ENCODE data around the gene AGPAT4. TPM values are rescaled to one million over a fixed set of nuclear protein-coding genes. Genes with fewer than 3 reads are reported as not detected.

The AGPAT4 gene
- polyA plus RNA-seq, 1 donor (not counting 4 experiments of a cell fraction or from before 2014, with no cell fraction given) = 8.4 TPM

DNA sequence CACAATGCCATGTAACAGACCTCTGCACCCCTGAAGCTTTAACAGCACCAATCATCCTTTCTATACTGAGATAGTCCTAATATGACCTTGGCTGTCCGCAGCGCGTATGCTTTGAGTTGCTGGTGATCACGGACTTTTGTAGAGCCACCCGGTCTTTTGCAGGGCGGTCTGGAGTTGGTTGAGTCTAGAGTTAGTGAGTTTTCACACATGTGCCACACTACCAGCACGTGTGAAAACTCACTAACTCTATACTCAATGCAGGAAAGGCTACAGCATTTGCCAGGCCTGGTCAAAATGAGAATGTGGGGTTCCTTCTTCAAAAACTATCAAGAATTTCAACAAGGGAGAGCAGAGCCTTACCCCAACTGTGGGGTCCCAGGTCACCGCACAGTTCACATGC is 14.6 kb downstream of the AGPAT4 start:
- dilution Hi-C loops (cut with MboI; ENCODE audit: extremely low pct_ligation_motif_present, low sequenced_read_pairs) = no loop called here
- DNase-seq (ENCODE audit: low read depth, low spot score) (no peak), FAIRE-seq (no peak)
- Histone ChIP-seq H3K9me3 (ENCODE audit: control insufficient read depth, low read depth, low read length) (no peaks in the 10 kb centered on the region), H4K20me1 (ENCODE audit: control insufficient read depth, extremely low read depth, insufficient read depth, low read length) (no peaks in the 10 kb centered on the region), H3K36me3 (ENCODE audit: control insufficient read depth in 2 of 2, extremely low read depth in 1 of 2, insufficient read depth in 2 of 2, low read length in 2 of 2) (peaks cover 4% of the 10 kb centered on the region in 2 experiments), H3K27me3 (ENCODE audit: control insufficient read depth, extremely low read depth, insufficient read depth, low read length) (no peaks in the 10 kb centered on the region), H3K9me1 (ENCODE audit: control insufficient read depth, extremely low read depth, insufficient read depth, low read length) (peaks cover 2% of the 10 kb centered on the region), H3K4me1 (ENCODE audit: control insufficient read depth, extremely low read depth, insufficient read depth, low read length) (no peaks in the 10 kb centered on the region), H3K79me2 (ENCODE audit: control insufficient read depth, insufficient read depth, low read length) (no peaks in the 10 kb centered on the region), H3K27ac (ENCODE audit: control insufficient read depth, insufficient read depth, low read length) (no peak overlapping the region), H2AFZ (ENCODE audit: control insufficient read depth, low read length) (no peak overlapping the region), H3K4me2 (ENCODE audit: control insufficient read depth, extremely low read depth, insufficient read depth, low read depth, low read length) (no peak overlapping the region), H3K4me3 (ENCODE audit: control insufficient read depth in 2 of 3, extremely low read depth in 1 of 3, insufficient read depth in 2 of 3, low read depth in 1 of 3, low read length in 3 of 3) (no peak overlapping the region), H3K9ac (ENCODE audit: control insufficient read depth, extremely low read depth, insufficient read depth, low read length) (no peak overlapping the region)
- TF ChIP-seq, protein P1, sequence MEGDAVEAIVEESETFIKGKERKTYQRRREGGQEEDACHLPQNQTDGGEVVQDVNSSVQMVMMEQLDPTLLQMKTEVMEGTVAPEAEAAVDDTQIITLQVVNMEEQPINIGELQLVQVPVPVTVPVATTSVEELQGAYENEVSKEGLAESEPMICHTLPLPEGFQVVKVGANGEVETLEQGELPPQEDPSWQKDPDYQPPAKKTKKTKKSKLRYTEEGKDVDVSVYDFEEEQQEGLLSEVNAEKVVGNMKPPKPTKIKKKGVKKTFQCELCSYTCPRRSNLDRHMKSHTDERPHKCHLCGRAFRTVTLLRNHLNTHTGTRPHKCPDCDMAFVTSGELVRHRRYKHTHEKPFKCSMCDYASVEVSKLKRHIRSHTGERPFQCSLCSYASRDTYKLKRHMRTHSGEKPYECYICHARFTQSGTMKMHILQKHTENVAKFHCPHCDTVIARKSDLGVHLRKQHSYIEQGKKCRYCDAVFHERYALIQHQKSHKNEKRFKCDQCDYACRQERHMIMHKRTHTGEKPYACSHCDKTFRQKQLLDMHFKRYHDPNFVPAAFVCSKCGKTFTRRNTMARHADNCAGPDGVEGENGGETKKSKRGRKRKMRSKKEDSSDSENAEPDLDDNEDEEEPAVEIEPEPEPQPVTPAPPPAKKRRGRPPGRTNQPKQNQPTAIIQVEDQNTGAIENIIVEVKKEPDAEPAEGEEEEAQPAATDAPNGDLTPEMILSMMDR (optimal IDR thresholded peaks at IDR 0.05 in 1 of 3, IDR thresholded peaks at IDR 0.05 in 1 of 3, conservative IDR thresholded peaks at IDR 0.05 in 1 of 3; ENCODE audit: extremely low read depth in 1 of 3, insufficient read depth in 2 of 3, low read length in 3 of 3) = no peak
- TF ChIP-seq EZH2 (IDR thresholded peaks at IDR 0.05; ENCODE audit: low read length) = no peak

DNA sequence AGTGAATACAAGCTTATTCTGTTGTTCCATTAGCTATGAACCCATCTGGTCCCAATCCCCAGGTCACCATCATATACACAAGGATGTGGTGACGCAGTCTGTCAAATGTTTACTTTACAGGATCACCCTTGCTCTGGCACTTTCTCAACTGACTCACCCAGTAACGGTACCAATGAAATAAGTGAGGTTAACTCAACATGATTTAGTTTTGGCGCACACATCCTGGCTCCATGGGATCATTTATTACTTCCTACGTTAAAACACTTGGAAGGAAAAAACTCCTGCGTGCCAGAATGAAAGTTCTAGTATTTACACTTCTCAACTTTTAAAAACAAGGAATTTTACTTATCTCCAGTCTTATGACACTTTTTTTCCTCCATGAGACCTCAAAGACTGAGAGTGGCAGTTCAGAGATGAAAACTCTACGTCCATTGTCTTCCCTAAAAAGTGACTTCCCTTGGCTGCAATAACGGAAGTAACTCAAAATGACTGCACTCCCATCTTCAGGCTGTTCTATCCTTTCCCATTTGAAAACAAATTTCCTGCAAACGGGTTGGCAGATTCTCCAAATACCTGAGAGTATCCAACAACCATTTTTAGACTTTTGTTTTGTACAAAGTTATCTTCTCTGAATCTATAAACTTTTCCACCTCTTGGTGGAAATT is 15.9 kb downstream of the AGPAT4 start:
- no peaks in the 10 kb centered on the region for H3K9me3 ChIP-seq (ENCODE audit: control insufficient read depth, low read depth, low read length)
- no peak overlapping the region for H3K27ac ChIP-seq (ENCODE audit: control insufficient read depth, insufficient read depth, low read length)
- dilution Hi-C loops (cut with MboI; ENCODE audit: extremely low pct_ligation_motif_present, low sequenced_read_pairs) = no loop called here
- DNase-seq (ENCODE audit: low read depth, low spot score) (no peak), FAIRE-seq (no peak)
- H3K4me2 ChIP-seq (ENCODE audit: control insufficient read depth, extremely low read depth, insufficient read depth, low read depth, low read length) = no peak overlapping the region
- H3K4me3 ChIP-seq (ENCODE audit: control insufficient read depth in 2 of 3, extremely low read depth in 1 of 3, insufficient read depth in 2 of 3, low read depth in 1 of 3, low read length in 3 of 3) = no peak overlapping the region
- H3K9me1 ChIP-seq (ENCODE audit: control insufficient read depth, extremely low read depth, insufficient read depth, low read length) = peaks cover 2% of the 10 kb centered on the region
- TF ChIP-seq EZH2 (IDR thresholded peaks at IDR 0.05; ENCODE audit: low read length) = no peak
- TF ChIP-seq, protein P1 (optimal IDR thresholded peaks at IDR 0.05 in 1 of 3, IDR thresholded peaks at IDR 0.05 in 1 of 3, conservative IDR thresholded peaks at IDR 0.05 in 1 of 3; ENCODE audit: extremely low read depth in 1 of 3, insufficient read depth in 2 of 3, low read length in 3 of 3) = no peak
- no peak overlapping the region for H2AFZ ChIP-seq (ENCODE audit: control insufficient read depth, low read length)
- no peaks in the 10 kb centered on the region for H3K4me1 ChIP-seq (ENCODE audit: control insufficient read depth, extremely low read depth, insufficient read depth, low read length)
- H3K36me3 ChIP-seq (ENCODE audit: control insufficient read depth in 2 of 2, extremely low read depth in 1 of 2, insufficient read depth in 2 of 2, low read length in 2 of 2) = peaks cover 4% of the 10 kb centered on the region in 2 experiments
- H3K79me2 ChIP-seq (ENCODE audit: control insufficient read depth, insufficient read depth, low read length) = no peaks in the 10 kb centered on the region
- no peaks in the 10 kb centered on the region for H4K20me1 ChIP-seq (ENCODE audit: control insufficient read depth, extremely low read depth, insufficient read depth, low read length)
- H3K9ac ChIP-seq (ENCODE audit: control insufficient read depth, extremely low read depth, insufficient read depth, low read length) = no peak overlapping the region
- no peaks in the 10 kb centered on the region for H3K27me3 ChIP-seq (ENCODE audit: control insufficient read depth, extremely low read depth, insufficient read depth, low read length)
